Thoracic aorta (tissue), 2 donors: ENCODE data around the gene PVALEF. TPM values are rescaled to one million over a fixed set of nuclear protein-coding genes. Genes with fewer than 3 reads are reported as not detected.

Experiments used
- ATAC-seq: fragments of 150-250 bp; one replicate; pipeline ENCODE4 v1.8.0; 2017; ENCODE audit warnings: low read depth; ENCODE audit not compliant: insufficient number of reproducible peaks, low FRiP score
- DNase-seq: peaks from one replicate; pipeline ENCODE4 v3.0.0-alpha.2; 2020; ENCODE audit warnings: low spot score
- H3K27ac ChIP-seq, 2 donors: fragments of 200-600 bp; sonication (generic); 1 replicate in 1 of 2; 2 replicates in 1 of 2; pipeline ENCODE4 v1.5.1; 2016; ENCODE audit warnings: mild to moderate bottlenecking in 2 of 2, moderate library complexity in 2 of 2
- H3K27me3 ChIP-seq: fragments of 200-600 bp; sonication (generic); replicated peaks from 2 replicates; pipeline ENCODE4 v1.6.0; 2016; ENCODE audit warnings: mild to moderate bottlenecking; ENCODE audit not compliant: insufficient read depth
- H3K36me3 ChIP-seq: fragments of 200-600 bp; sonication (generic); one replicate; pipeline ENCODE4 v1.5.1; 2016
- H3K4me1 ChIP-seq, 2 donors: fragments of 200-600 bp; sonication (generic); 1 replicate in 1 of 2; 2 replicates in 1 of 2; pipeline versions ENCODE4 v1.5.1 to v1.6.0; 2016; ENCODE audit warnings: low read depth in 2 of 2, mild to moderate bottlenecking in 1 of 2; ENCODE audit not compliant: control insufficient read depth in 1 of 2
- H3K4me3 ChIP-seq: fragments of 200-600 bp; sonication (generic); 2 replicates; pipeline ENCODE4 v1.5.1; 2016; ENCODE audit warnings: mild to moderate bottlenecking
- H3K9me3 ChIP-seq: fragments of 200-600 bp; sonication (generic); 2 replicates; pipeline ENCODE4 v1.5.1; 2016
- total RNA-seq, 2 donors: library from RNA; depleted of rRNA; stranded (reverse); fragments of >200 nt; gene quantifications; one replicate each; pipeline versions ENCODE4 v1.1.0 to v1.2.3, GENCODE V29; 2016
- TF ChIP-seq, protein P1 (sequence below): fragments of 200-600 bp; sonication (generic); IDR thresholded peaks from one replicate; pipeline ENCODE4 v1.5.1; 2019; ENCODE audit warnings: antibody characterized with exemption

The PVALEF gene
- total RNA-seq, 2 donors from 2014 or later, result not detected

DNA sequence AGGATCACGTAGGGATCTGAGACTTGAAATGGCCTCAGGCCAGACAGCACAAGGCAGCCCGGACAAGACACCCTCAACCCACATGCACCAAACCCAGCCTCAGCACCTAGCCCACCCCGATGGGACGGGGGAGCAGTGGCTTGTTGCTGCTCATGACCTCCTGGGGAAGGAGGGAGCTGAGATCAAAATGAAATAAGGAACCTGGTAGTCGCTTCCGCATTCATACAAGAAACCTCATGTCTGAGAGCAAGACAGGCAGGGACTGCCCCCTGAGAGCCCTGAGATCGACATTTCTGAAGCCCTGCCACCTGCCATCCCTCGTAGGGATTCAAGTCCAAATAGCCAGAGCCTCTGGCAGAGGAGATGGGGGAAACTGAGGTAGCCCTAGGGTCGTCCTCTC, 63.1 kb downstream of the PVALEF start:
- ATAC-seq, result peak; percentile 11
- H3K36me3 ChIP-seq, result peaks cover 16% of the 10 kb centered on the region
- no peaks in the 10 kb centered on the region for H3K4me1 ChIP-seq
- no peak overlapping the region for H3K27ac ChIP-seq
- no peaks in the 10 kb centered on the region for H3K9me3 ChIP-seq
- no peak for DNase-seq
- no peak overlapping the region for H3K4me3 ChIP-seq
- TF ChIP-seq, protein P1, sequence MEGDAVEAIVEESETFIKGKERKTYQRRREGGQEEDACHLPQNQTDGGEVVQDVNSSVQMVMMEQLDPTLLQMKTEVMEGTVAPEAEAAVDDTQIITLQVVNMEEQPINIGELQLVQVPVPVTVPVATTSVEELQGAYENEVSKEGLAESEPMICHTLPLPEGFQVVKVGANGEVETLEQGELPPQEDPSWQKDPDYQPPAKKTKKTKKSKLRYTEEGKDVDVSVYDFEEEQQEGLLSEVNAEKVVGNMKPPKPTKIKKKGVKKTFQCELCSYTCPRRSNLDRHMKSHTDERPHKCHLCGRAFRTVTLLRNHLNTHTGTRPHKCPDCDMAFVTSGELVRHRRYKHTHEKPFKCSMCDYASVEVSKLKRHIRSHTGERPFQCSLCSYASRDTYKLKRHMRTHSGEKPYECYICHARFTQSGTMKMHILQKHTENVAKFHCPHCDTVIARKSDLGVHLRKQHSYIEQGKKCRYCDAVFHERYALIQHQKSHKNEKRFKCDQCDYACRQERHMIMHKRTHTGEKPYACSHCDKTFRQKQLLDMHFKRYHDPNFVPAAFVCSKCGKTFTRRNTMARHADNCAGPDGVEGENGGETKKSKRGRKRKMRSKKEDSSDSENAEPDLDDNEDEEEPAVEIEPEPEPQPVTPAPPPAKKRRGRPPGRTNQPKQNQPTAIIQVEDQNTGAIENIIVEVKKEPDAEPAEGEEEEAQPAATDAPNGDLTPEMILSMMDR, result no peak
- no peaks in the 10 kb centered on the region for H3K27me3 ChIP-seq

DNA sequence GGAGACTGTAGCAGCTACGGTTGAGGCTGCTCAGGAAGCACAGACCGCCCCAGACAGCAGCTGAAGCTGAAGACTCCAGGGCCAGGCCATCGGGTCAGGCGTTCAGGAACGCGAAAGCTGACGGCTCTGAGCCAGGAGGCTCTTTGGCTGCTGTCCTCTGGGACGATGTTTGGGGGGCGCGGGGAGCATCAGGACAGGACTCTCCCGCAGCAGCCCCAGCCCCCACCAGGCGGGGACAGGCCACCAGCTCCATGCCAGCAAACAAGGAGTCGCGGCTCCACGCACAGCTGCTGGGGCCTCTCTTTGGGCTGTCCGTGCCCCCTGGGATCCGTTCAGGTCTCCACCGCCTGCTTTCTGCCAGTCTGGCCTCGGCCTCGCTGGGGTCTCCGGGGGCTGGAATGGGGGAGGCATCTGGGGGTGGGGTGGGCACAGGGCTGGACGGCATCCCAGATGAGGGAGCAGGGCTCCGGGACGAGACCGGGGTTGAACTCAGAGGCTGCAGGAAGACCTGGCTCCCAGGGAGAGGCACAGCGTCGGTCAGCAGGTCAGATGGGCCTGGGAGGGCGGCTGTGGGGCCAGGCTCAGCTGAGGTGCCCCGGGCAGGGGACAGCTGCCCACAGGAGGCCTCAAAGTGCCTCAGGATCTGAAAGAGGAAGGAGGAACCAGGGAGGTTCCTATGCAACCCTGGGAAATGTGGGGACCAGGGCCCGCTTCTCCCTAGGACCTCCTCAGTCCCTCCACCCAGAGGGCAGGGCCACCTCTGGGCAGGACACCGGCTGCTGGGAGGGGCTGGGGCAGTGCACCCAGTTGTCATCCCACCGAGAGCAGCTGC, 63.7 kb downstream of the PVALEF start:
- ATAC-seq (no peak), DNase-seq (no peak)
- Histone ChIP-seq H3K4me1 (no peaks in the 10 kb centered on the region), H3K27me3 (no peaks in the 10 kb centered on the region), H3K4me3 (no peak overlapping the region), H3K36me3 (peaks cover 16% of the 10 kb centered on the region), H3K9me3 (no peaks in the 10 kb centered on the region), H3K27ac (no peak overlapping the region)
- TF ChIP-seq, protein P1, result no peak

DNA sequence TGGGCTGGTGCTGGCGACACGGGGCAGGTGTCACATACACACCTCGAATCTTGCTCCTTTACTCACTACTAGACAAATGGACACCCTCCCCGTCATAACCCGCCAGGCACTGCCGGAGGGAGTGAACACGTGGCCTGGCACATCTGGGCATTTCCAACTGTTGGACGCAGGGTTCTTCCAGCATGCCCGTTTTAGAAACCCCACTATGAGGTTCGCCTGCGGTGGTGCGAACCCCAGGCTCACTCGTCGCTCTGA, 64.3 kb downstream of the PVALEF start:
- no peaks in the 10 kb centered on the region for H3K9me3 ChIP-seq
- no peaks in the 10 kb centered on the region for H3K4me1 ChIP-seq
- ATAC-seq (no peak), DNase-seq (no peak)
- no peak overlapping the region for H3K4me3 ChIP-seq
- no peak overlapping the region for H3K27ac ChIP-seq
- peaks cover 16% of the 10 kb centered on the region for H3K36me3 ChIP-seq
- H3K27me3 ChIP-seq, result no peaks in the 10 kb centered on the region
- TF ChIP-seq, protein P1, result no peak

DNA sequence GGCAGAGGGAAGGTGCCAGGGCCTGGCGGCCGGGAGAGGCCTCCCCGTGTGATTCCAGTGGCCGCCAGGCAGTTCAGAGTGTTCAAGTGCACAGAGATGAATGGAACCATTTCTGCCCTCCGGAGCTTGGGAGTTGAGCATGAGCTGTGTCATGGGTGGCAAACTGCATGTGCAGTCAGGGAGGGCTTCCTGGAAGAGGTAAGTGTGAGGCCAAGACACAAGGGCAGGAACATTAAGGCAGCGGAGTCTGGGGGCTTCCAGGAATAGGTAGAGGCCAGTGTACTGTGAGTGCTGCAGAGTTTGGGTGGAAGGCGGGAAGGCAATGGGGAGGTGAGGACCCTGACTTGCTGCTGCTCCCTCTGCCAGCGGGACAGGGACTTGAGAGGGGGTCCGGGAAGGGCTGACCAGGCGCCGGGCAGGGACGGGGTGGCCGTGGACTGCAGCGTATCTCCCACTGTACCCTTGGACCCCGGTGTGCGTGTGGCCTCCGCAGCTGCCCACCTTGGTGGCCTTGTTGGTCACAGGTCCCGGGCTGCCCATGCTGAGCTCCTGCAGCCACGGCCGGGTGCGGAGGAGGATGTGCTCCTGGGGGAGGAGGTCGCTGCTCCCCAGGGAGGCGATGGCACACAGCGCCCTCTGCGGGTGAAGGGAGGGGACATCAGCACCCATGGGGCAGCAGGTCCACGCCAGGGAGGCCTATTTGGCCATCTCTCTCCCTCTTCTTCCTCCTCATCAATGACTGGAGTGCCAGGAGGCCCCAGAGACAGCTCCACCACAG, 64.9 kb downstream of the PVALEF start:
- Histone ChIP-seq H3K9me3 (no peaks in the 10 kb centered on the region), H3K27me3 (no peaks in the 10 kb centered on the region), H3K36me3 (peaks cover 16% of the 10 kb centered on the region), H3K4me3 (no peak overlapping the region), H3K4me1 (no peaks in the 10 kb centered on the region), H3K27ac (no peak overlapping the region)
- no peak for DNase-seq
- ATAC-seq, result no peak
- TF ChIP-seq, protein P1, result no peak

DNA sequence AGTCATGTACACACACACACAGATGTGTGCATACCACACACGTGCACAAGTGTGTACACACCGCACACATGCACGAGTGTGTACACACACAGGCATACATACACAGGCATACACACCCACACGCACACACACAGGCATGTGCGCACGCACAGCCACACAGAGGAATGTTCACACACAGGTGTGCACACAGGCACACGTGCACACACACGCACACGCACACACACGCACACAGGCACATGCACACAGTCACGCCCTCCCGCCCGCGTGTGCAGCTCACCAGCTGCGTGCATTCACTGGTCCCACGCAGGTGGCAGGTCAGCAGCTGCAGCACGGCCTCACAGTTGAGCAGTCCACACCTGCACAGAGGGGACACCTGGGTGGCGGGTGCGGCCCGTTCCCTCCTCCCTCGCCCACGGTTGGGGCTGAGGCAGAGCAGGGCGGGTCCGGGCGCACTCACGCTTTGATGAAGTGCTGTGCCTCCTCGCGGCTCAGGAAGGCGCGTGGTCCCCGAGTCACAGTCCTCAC, 65.9 kb downstream of the PVALEF start:
- no peaks in the 10 kb centered on the region for H3K4me1 ChIP-seq
- TF ChIP-seq, protein P1, result no peak
- no peak for ATAC-seq
- H3K27ac ChIP-seq, result no peak overlapping the region
- H3K36me3 ChIP-seq, result peaks cover 17% of the 10 kb centered on the region
- DNase-seq, result no peak
- H3K4me3 ChIP-seq, result no peak overlapping the region
- no peaks in the 10 kb centered on the region for H3K9me3 ChIP-seq
- H3K27me3 ChIP-seq, result no peaks in the 10 kb centered on the region
